WI38 (cell line): ENCODE results near the gene CD93.

Experiments
- H3K4me3 ChIP-seq: 2 replicates; pipeline ENCODE4 v1.5.1; 2011; ENCODE audit warnings: low read depth, mild to moderate bottlenecking, control low read depth, low read length
- TF ChIP-seq, protein P1 (sequence below): IDR thresholded peaks from 2 replicates; pipeline ENCODE4 v1.5.1; 2012; ENCODE audit warnings: low read depth, mild to moderate bottlenecking, control low read depth, low read length

CD93 gene

DNA sequence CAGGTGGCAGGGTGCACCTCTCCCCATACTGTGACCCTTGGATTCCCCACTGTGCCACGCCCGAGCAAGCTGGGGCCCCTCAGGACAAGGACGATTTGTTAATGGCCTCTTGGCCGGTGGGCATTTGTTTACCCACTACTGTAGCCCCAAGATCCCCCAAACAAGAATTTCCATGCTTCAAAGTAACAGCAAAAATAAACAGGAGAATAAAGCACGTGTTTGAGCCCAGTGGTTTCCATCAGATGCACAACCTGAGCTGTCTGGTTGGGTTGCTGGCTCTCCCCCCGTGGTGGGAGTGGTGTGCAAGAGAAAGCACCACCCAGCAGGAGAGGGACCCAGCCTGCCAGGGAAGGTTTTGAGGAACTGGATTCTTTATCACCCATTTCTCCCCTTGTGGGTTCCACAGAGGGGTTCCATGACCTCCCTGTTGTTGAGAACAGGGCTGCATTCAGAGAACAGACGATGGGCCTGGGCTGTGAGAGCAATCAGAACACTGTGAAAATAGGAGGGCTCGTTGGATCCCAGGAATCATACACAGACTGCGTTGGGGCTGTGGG lies 4.8 kb downstream of the CD93 start:
- TF ChIP-seq, protein P1, sequence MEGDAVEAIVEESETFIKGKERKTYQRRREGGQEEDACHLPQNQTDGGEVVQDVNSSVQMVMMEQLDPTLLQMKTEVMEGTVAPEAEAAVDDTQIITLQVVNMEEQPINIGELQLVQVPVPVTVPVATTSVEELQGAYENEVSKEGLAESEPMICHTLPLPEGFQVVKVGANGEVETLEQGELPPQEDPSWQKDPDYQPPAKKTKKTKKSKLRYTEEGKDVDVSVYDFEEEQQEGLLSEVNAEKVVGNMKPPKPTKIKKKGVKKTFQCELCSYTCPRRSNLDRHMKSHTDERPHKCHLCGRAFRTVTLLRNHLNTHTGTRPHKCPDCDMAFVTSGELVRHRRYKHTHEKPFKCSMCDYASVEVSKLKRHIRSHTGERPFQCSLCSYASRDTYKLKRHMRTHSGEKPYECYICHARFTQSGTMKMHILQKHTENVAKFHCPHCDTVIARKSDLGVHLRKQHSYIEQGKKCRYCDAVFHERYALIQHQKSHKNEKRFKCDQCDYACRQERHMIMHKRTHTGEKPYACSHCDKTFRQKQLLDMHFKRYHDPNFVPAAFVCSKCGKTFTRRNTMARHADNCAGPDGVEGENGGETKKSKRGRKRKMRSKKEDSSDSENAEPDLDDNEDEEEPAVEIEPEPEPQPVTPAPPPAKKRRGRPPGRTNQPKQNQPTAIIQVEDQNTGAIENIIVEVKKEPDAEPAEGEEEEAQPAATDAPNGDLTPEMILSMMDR = no peak
- H3K4me3 ChIP-seq = no peak overlapping the region

- no peak overlapping the region for H3K4me3 ChIP-seq
- TF ChIP-seq, protein P1 = no peak
Observed at GRCh38 chr20:23080521-23080920, 5.6 kb downstream of the CD93 start.

DNA sequence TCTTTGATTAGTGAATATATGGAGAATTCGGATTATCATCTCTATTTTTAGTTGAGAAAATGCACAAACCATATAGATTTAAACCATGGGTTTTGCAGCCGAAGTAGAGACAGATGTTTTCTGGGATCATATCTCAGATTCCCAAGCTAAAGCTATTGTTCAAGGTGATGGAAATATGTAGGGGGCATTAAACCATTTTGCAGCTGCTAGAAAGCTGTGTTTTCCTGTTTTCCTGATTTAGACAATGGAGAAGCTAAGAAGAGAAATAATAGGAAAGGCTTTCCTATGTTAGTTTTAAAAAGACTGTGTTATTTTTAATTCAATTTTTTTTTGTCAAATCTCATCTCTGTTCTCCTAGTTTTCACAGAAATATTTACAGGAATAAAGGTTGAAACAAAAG lies 6.2 kb downstream of the CD93 start:
- H3K4me3 ChIP-seq = no peak overlapping the region
- TF ChIP-seq, protein P1 = no peak

DNA sequence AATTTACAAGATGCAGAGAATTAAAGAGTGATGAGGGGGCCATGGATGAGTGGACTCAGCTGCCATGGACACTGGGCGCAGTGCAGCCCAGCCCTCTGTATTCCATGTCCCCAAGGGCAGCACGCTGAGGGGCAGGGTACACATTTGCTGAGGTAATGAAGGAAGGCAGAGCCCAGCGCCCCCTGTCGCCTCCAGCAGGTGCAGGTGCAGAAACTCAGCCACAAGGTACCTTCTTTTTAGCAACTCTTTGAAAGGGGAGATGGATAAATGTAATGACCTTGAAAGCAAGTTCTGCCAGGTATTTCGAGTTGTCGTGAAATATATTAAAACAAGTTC lies 7.1 kb downstream of the CD93 start:
- TF ChIP-seq, protein P1 = no peak
- no peak overlapping the region for H3K4me3 ChIP-seq

DNA sequence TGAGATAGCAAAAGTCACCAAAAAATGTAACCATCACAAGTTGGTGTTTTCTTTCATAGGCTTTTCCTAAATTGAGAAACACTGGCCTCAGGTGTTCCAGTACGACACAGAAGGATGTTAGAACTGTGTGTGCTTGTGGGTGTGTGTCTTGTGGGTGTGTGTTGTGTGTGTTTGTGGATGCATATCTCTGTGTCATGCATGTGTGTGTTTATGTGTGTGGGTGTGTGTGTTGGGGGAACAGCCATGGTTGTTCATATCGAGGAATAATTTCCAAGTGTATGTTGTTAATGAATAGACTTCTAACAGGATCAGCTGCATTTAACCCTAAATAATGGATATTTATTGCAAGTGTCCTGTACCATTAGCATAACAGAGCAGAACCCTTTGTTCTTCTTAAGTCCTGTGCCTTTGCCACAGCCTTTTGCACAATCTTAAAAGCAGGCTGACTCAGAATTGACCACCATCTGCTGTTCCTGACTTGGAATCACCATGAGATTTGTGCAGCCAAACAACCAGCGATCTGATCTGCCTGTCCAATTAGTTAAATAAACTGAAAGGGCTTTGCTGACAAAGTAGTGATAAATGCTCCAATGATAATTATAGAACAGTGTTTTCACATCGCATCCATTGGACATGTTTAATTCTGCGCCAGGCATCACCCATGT lies 7.6 kb downstream of the CD93 start:
- TF ChIP-seq, protein P1 = no peak
- H3K4me3 ChIP-seq = no peak overlapping the region

DNA sequence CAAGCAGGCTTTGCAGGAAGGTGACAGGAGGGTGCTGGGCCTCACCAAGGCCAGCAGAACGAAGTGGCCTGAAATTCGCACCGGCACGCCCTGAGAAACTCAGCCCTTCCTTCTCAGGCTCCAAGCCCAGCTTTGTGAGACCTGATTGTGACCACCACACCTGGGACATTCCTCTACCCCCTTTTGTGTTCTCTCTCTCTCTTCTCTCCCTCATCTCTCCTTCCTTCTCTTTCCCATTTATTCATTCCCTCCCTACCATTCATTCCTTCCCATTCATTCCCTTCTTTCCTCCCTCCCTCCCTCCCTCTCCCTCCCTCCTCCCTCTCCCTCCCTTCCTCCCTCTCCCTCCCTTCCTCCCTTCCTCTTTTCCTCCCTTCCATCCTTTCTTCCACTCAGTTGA lies 8.8 kb downstream of the CD93 start:
- H3K4me3 ChIP-seq = no peak overlapping the region
- TF ChIP-seq, protein P1 = no peak

- no peak overlapping the region for H3K4me3 ChIP-seq
- TF ChIP-seq, protein P1 = no peak
Observed at GRCh38 chr20:23074052-23074451, 12.1 kb downstream of the CD93 start.
